GM12878 (cell line): ENCODE data around the gene SAP25. TPM values are rescaled to one million over a fixed set of nuclear protein-coding genes. Genes with fewer than 3 reads are reported as not detected.

Experiments
- BRCA1 ChIP-seq: IDR thresholded peaks from 2 replicates; pipeline ENCODE4 v1.6.1; 2011; ENCODE audit warnings: low read depth, low read length, improper control_type of control experiment
- CBX3 ChIP-seq: fragments of 200-600 bp; sonication (generic); IDR thresholded peaks from 2 replicates; pipeline ENCODE4 v1.6.1; 2016; ENCODE audit warnings: low read depth, borderline replicate concordance
- E4F1 ChIP-seq: fragments of 450-650 bp; IDR thresholded peaks from 2 replicates; pipeline ENCODE4 v1.6.1; 2018; ENCODE audit warnings: borderline replicate concordance, mild to moderate bottlenecking; ENCODE audit not compliant: partially characterized antibody
- EGR1 ChIP-seq, 2 experiments: IDR thresholded peaks; 1 replicate in 1 of 2; 2 replicates in 1 of 2; pipeline ENCODE4 v1.6.1; 2011 to 2012; ENCODE audit warnings: low read depth in 2 of 2, low read length in 2 of 2, borderline replicate concordance in 1 of 2, mild to moderate bottlenecking in 1 of 2, moderate library complexity in 1 of 2
- FOXK2 ChIP-seq: fragments of 450-650 bp; IDR thresholded peaks from 2 replicates; pipeline ENCODE4 v1.6.1; 2017; ENCODE audit warnings: mild to moderate bottlenecking, moderate library complexity
- FOXM1 ChIP-seq: IDR thresholded peaks from 2 replicates; pipeline ENCODE4 v1.6.1; 2012; ENCODE audit warnings: low read depth, mild to moderate bottlenecking, inconsistent platforms, low read length, moderate library complexity
- JUND ChIP-seq: IDR thresholded peaks from 2 replicates; pipeline ENCODE4 v1.6.1; 2012; ENCODE audit warnings: low read depth, mild to moderate bottlenecking, low read length, improper control_type of control experiment, moderate library complexity
- MEF2B ChIP-seq: fragments of 450-650 bp; IDR thresholded peaks from 2 replicates; pipeline ENCODE4 v1.6.1; 2018; ENCODE audit warnings: mild to moderate bottlenecking, moderate library complexity; ENCODE audit not compliant: partially characterized antibody, poor library complexity, severe bottlenecking
- NFIC ChIP-seq: IDR thresholded peaks from 2 replicates; pipeline ENCODE4 v1.6.1; 2012; ENCODE audit warnings: low read depth, mild to moderate bottlenecking, inconsistent platforms, low read length, moderate library complexity
- NFYA ChIP-seq: IDR thresholded peaks from 2 replicates; pipeline ENCODE4 v1.6.1; 2011; ENCODE audit warnings: low read depth, mild to moderate bottlenecking, low read length, improper control_type of control experiment, borderline replicate concordance
- NR2F1 ChIP-seq: fragments of 450-650 bp; conservative IDR thresholded peaks from 2 replicates; pipeline ENCODE4 v1.6.1; 2017; ENCODE audit warnings: mild to moderate bottlenecking
- RCOR1 ChIP-seq: conservative IDR thresholded peaks from 2 replicates; pipeline ENCODE4 v1.6.1; 2012; ENCODE audit warnings: low read depth, low read length, improper control_type of control experiment
- RELA ChIP-seq: fragments of 450-650 bp; IDR thresholded peaks from 2 replicates; pipeline ENCODE4 v1.8.0; 2014; ENCODE audit warnings: borderline replicate concordance; ENCODE audit not compliant: partially characterized antibody
- TBL1XR1 ChIP-seq: IDR thresholded peaks from 2 replicates; pipeline ENCODE4 v1.6.1; 2012; ENCODE audit warnings: low read depth, low read length, improper control_type of control experiment
- USF1 ChIP-seq: IDR thresholded peaks from 2 replicates; pipeline ENCODE4 v1.6.1; 2011; ENCODE audit warnings: borderline replicate concordance, low read depth, mild to moderate bottlenecking, moderate library complexity, mixed read lengths, low read length; ENCODE audit not compliant: insufficient read depth; ENCODE audit errors: extremely low read length
- YBX1 ChIP-seq: fragments of 450-650 bp; IDR thresholded peaks from 2 replicates; pipeline ENCODE4 v1.6.1; 2016; ENCODE audit warnings: antibody characterized with exemption
- polyA plus RNA-seq, 11 experiments: library from polyadenylated mRNA; depleted of rRNA in 4 of 11; unstranded in 6 of 11; stranded (reverse) in 5 of 11; fragments of >200 nt; fragmentation: Nextera tagmentation in 4 of 11; fragmentation: Illumina TruSeq in 1 of 11; extraction: Ambion mirVana in 4 of 11; extraction: Trizol in 1 of 11; gene quantifications; 1 replicate in 1 of 11; 2 replicates in 10 of 11; pipeline versions ENCODE4 v1.2.1 to v1.2.3, GENCODE V29; 2011 to 2016; ENCODE audit warnings: inconsistent platforms in 2 of 11, missing spikeins in 2 of 11, low read depth in 1 of 11
- total RNA-seq, 4 experiments: library from RNA; depleted of rRNA in 3 of 4; stranded (reverse); fragments of >200 nt in 3 of 4; fragmentation: Illumina TruSeq in 1 of 4; extraction: Trizol in 1 of 4; gene quantifications; 2 replicates each; pipeline versions ENCODE4 v1.2.1 to v1.2.3, GENCODE V29; 2013 to 2021
- TF ChIP-seq, protein P1 (sequence below): fragments of 450-650 bp; IDR thresholded peaks from 2 replicates; pipeline ENCODE4 v1.6.1; 2018; ENCODE audit warnings: mild to moderate bottlenecking, low read depth, moderate library complexity; ENCODE audit not compliant: partially characterized antibody
- TF ChIP-seq, protein P2 (sequence below): IDR thresholded peaks from 2 replicates; pipeline ENCODE4 v1.6.1; 2011; ENCODE audit warnings: mild to moderate bottlenecking, low read depth, low read length, moderate library complexity; ENCODE audit not compliant: insufficient replicate concordance

SAP25 gene
- total and polyA plus RNA-seq, 10 of the 15 experiments (the other 5 are each of a cell fraction or from before 2014, with no cell fraction given) = 0.14 to 8.6 (median 1.1) TPM

- TF ChIP-seq, protein P1, sequence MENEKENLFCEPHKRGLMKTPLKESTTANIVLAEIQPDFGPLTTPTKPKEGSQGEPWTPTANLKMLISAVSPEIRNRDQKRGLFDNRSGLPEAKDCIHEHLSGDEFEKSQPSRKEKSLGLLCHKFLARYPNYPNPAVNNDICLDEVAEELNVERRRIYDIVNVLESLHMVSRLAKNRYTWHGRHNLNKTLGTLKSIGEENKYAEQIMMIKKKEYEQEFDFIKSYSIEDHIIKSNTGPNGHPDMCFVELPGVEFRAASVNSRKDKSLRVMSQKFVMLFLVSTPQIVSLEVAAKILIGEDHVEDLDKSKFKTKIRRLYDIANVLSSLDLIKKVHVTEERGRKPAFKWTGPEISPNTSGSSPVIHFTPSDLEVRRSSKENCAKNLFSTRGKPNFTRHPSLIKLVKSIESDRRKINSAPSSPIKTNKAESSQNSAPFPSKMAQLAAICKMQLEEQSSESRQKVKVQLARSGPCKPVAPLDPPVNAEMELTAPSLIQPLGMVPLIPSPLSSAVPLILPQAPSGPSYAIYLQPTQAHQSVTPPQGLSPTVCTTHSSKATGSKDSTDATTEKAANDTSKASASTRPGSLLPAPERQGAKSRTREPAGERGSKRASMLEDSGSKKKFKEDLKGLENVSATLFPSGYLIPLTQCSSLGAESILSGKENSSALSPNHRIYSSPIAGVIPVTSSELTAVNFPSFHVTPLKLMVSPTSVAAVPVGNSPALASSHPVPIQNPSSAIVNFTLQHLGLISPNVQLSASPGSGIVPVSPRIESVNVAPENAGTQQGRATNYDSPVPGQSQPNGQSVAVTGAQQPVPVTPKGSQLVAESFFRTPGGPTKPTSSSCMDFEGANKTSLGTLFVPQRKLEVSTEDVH = no peak
- TF ChIP-seq EGR1 (IDR thresholded peaks at IDR 0.05; ENCODE audit: borderline replicate concordance in 1 of 2, low read depth in 2 of 2, low read length in 2 of 2) (peak in 1 of 2 experiments; percentile 23; a peak in 1 of 3 replicates), MEF2B (peak; percentile 27), JUND (no peak; the same call in none of the 2 replicates), RCOR1 (no peak), NFIC (no peak), YBX1 (no peak), FOXK2 (peak; percentile 86), TBL1XR1 (0 out of 2 replicates have a peak, but pooled peaks have one; percentile 3), E4F1 (peak; percentile 84), NFYA (peak; percentile 93), USF1 (no peak), NR2F1 (no peak), BRCA1 (no peak), CBX3 (no peak), FOXM1 (0 out of 2 replicates have a peak, but pooled peaks have one; percentile 24), RELA (peak; percentile 12)
- TF ChIP-seq, protein P2, sequence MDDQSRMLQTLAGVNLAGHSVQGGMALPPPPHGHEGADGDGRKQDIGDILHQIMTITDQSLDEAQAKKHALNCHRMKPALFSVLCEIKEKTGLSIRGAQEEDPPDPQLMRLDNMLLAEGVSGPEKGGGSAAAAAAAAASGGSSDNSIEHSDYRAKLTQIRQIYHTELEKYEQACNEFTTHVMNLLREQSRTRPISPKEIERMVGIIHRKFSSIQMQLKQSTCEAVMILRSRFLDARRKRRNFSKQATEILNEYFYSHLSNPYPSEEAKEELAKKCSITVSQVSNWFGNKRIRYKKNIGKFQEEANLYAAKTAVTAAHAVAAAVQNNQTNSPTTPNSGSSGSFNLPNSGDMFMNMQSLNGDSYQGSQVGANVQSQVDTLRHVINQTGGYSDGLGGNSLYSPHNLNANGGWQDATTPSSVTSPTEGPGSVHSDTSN = peak; percentile 100
These were observed 12.7 kb upstream of the SAP25 start, which contains the start of gene FBXO24 (continued) for GRCh38 chr7:100586266-100587025.
